Measurements from ENCODE around the gene JAK2.

Gene JAK2

GRCh38 chr9:5140151-5140550, 155.1 kb downstream of the JAK2 start:
- no peak for DNase-seq (ENCODE audit: low read depth in 2 of 2)

- DNase-seq (ENCODE audit: low read depth in 2 of 2) = no peak
These were observed 159.1 kb downstream of the JAK2 start for GRCh38 chr9:5144217-5144616.

GRCh38 chr9:5146241-5146640, 161.2 kb downstream of the JAK2 start:
- DNase-seq (ENCODE audit: low read depth in 2 of 2) = no peak

Measured in stimulated activated CD8-positive, alpha-beta memory T cell treated with anti-CD3 and anti-CD28 coated beads, Interleukin-7, amount 100 ng/mL, for 4 hours (primary cell).